Uterus (tissue), 2 donors: ENCODE results near the gene RASAL2.

Source experiments
- POLR2A ChIP-seq, 2 donors: fragments of 450-650 bp; IDR thresholded peaks; one replicate each; pipeline ENCODE4 v1.6.1; 2016; ENCODE audit warnings: antibody characterized with exemption in 2 of 2, mild to moderate bottlenecking in 1 of 2, moderate library complexity in 1 of 2
- TF ChIP-seq, protein P1 (sequence below), 4 experiments: fragments of 200-600 bp in 2 of 4; fragments of 450-650 bp in 2 of 4; sonication (generic) in 2 of 4; IDR thresholded peaks; one replicate each; pipeline ENCODE4 v1.5.1; 2016 to 2019; ENCODE audit warnings: antibody characterized with exemption in 4 of 4, mild to moderate bottlenecking in 2 of 4, moderate library complexity in 1 of 4

DNA sequence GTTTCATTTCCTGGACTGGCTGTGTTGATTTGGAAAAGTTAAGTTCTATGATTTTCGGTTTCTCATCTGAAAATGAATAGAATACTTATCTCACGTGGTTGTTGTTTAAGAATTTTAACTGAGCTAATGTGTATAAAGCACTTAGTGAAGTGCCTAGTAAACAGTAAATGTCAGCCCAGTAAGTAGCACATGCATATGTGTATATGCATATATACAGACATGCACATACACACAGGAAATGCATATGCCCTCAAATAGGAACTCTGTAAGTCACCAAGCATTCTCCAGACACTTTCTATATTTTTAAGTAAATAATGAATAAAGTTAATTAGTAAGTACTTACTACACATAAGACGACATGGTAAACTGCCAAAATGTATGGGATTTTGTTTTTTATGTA is 274.3 kb downstream of the RASAL2 start:
- TF ChIP-seq, protein P1, sequence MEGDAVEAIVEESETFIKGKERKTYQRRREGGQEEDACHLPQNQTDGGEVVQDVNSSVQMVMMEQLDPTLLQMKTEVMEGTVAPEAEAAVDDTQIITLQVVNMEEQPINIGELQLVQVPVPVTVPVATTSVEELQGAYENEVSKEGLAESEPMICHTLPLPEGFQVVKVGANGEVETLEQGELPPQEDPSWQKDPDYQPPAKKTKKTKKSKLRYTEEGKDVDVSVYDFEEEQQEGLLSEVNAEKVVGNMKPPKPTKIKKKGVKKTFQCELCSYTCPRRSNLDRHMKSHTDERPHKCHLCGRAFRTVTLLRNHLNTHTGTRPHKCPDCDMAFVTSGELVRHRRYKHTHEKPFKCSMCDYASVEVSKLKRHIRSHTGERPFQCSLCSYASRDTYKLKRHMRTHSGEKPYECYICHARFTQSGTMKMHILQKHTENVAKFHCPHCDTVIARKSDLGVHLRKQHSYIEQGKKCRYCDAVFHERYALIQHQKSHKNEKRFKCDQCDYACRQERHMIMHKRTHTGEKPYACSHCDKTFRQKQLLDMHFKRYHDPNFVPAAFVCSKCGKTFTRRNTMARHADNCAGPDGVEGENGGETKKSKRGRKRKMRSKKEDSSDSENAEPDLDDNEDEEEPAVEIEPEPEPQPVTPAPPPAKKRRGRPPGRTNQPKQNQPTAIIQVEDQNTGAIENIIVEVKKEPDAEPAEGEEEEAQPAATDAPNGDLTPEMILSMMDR (IDR thresholded peaks at IDR 0.05), result no peak
- no peak for TF ChIP-seq POLR2A (IDR thresholded peaks at IDR 0.05)
